ENCODE data around the gene PDE10A. TPM values are rescaled to one million over a fixed set of nuclear protein-coding genes. Genes with fewer than 3 reads are reported as not detected.

The PDE10A gene
- total RNA-seq, 1 donor from 2014 or later: 6.9 TPM

DNA sequence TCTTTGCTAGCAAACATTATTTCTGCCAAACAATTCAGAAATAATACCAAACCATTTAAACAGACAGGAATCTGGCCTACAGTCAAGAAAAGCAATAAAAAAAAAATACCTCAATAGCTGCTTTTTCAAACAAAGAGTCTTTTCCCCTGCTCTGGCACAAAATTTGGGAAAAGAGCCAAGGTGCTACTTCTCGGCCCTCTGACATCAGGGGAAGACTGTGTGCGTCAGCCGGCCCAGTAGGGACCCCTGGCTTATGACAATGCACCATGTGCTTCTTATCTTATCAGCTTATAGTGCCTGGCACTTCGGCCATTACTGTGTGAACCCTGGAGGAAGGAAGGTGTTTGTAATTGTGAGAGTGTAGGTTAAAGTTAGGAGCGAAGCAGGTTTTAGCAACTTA is 89.4 kb downstream of the PDE10A start:
- TF ChIP-seq, protein P1, sequence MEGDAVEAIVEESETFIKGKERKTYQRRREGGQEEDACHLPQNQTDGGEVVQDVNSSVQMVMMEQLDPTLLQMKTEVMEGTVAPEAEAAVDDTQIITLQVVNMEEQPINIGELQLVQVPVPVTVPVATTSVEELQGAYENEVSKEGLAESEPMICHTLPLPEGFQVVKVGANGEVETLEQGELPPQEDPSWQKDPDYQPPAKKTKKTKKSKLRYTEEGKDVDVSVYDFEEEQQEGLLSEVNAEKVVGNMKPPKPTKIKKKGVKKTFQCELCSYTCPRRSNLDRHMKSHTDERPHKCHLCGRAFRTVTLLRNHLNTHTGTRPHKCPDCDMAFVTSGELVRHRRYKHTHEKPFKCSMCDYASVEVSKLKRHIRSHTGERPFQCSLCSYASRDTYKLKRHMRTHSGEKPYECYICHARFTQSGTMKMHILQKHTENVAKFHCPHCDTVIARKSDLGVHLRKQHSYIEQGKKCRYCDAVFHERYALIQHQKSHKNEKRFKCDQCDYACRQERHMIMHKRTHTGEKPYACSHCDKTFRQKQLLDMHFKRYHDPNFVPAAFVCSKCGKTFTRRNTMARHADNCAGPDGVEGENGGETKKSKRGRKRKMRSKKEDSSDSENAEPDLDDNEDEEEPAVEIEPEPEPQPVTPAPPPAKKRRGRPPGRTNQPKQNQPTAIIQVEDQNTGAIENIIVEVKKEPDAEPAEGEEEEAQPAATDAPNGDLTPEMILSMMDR (conservative IDR thresholded peaks at IDR 0.05; ENCODE audit: low read depth, low read length): no peak
- no peak overlapping the region for H3K4me3 ChIP-seq (ENCODE audit: low read depth, low read length)
- DNase-seq (ENCODE audit: low read depth): no peak

DNA sequence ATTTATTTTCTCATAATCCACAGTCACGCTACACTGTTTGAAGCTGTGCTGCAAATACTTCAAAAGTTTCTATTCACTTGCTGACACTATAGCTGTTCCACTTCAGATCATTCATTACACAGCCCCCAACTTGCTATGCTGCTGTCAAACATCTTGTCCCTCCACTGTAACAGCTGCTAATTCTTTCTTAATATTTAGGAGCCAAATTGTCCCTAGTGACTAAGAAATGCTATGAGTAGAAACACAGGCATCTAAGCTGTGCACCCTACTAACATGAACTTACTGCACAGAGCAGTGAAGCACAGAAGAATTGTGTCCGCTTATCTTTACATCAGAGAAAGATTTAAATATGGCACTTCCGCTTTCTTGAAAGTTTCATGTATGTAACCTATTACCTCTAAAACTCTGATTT is 91.3 kb downstream of the PDE10A start:
- no peak for DNase-seq (ENCODE audit: low read depth)
- TF ChIP-seq, protein P1 (conservative IDR thresholded peaks at IDR 0.05; ENCODE audit: low read depth, low read length): no peak
- no peak overlapping the region for H3K4me3 ChIP-seq (ENCODE audit: low read depth, low read length)

DNA sequence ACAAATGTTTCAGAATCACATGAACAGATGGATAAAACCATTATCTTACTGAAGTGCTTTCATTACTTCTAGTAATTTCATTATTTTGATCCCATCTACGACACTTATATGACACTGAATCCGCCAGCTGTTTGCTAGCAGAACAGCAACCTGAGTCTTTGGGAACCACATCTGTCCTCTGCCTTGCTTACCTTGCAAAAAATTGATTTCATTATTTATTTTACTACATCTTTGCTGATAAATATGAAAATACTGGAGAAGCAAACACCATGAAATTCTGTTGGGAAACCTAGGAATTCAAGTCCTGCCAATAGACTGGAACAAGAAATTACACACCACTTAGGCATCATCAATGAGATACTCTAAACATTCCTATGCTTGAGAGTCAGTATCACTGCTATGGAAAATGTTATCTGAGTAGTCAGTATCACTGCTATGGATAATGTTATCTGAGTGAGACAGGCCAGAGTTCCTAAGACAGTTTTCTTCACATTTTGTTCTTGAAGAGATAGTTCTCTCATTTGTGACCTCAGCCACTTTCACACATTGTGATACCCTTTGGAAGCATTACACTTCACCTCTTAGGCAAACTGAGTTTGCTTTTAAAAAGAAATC is 91.9 kb downstream of the PDE10A start:
- no peak overlapping the region for H3K4me3 ChIP-seq (ENCODE audit: low read depth, low read length)
- DNase-seq (ENCODE audit: low read depth): peak; percentile 66
- TF ChIP-seq, protein P1 (conservative IDR thresholded peaks at IDR 0.05; ENCODE audit: low read depth, low read length): no peak

DNA sequence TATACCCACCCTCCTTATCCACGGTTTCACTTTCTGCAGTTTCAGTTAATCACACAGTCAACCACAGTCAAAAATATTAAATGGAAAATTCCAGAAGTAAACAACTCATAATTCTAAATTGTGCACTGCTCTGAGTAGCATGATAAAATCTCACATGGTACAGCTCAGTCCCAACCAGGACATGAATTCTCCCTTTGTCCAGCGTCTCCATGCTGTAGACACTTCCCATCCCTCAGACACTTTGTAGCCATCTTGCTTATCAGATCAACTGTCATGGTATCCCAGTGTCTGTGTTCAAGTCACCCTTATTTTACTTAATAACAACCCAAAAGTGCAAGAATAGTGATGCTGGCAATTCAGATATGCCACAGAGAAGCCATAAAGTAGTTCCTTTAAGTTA is 94.7 kb downstream of the PDE10A start:
- DNase-seq (ENCODE audit: low read depth): no peak
- H3K4me3 ChIP-seq (ENCODE audit: low read depth, low read length): no peak overlapping the region
- TF ChIP-seq, protein P1 (conservative IDR thresholded peaks at IDR 0.05; ENCODE audit: low read depth, low read length): no peak

DNA sequence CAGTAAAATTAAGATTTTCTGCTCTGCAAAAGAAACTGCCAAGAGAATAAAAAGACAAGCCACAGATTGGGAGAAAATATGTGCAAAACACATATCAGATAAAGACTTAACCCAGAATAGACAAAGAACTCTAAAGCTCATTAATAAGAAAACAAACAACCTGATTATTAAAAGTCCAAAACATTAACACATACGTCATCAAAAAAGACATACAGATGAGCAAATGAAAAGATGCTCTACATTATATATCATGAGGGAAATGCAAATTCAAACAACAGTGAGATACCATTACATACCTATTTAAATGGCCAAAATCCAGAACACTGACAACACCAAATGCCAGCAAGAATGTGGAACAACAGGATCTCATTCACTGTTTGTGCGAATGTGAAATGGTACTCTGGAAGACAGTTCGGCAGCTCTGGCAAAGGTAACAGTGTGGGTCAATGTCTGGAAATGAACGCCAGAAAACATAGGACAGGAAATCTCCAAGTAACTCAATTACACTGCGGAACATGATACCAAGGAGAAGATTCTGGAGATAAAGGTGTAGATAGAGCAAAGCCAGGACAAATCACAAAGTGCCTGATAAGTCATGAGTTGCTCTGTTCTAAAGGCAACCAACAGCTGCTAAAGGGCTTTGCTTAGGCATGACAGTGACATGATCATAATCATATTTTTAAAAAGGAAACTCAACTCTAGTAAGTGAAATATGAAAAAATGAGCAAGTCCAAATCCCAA is 96.8 kb downstream of the PDE10A start:
- H3K4me3 ChIP-seq (ENCODE audit: low read depth, low read length): no peak overlapping the region
- TF ChIP-seq, protein P1 (conservative IDR thresholded peaks at IDR 0.05; ENCODE audit: low read depth, low read length): no peak
- no peak for DNase-seq (ENCODE audit: low read depth)

DNA sequence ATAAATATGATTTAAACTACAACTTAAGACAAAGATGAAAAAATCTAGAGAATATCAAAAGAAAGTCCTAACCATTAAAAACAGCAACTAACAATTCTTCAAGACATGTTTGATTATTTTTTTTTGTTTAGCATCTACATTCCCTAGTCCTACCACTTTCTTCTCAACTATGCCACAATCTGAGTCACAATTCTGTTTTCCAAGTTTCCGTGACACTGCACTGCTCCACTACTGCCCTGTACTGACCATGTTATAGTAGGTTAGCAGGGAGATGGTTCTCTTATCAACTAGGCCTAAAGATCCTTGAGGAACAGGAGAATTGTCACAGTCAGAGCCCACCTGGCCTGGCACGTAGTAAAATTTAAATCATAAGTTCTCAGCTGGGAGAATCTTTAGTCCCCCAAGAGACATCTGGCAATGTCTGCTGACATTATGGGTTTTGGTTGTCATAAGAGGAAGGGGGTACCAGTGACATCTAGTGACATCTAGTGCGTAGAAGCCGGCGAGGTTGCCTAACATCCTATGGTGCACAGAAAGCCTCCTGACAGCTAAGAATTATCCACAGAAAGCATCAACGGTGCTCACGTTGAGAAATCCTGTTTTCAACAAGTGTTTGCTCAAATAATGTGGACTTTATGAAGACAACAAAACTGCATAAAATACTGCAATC is 100.5 kb downstream of the PDE10A start:
- no peak for DNase-seq (ENCODE audit: low read depth)
- H3K4me3 ChIP-seq (ENCODE audit: low read depth, low read length): no peak overlapping the region
- TF ChIP-seq, protein P1 (conservative IDR thresholded peaks at IDR 0.05; ENCODE audit: low read depth, low read length): no peak

Measured in epithelial cell of proximal tubule (primary cell).